Transverse colon (tissue), 4 donors: Measurements from ENCODE around the gene ARHGEF38. TPM values are rescaled to one million over a fixed set of nuclear protein-coding genes. Genes with fewer than 3 reads are reported as not detected.

Experiments
- DNase-seq: peaks from one replicate; pipeline ENCODE4 v3.0.0-alpha.2; 2019
- H3K27ac ChIP-seq, 4 donors: fragments of 200-600 bp; sonication (generic); 2 replicates each; pipeline ENCODE4 v1.5.1; 2016 to 2018; ENCODE audit warnings: inconsistent platforms in 4 of 4
- H3K27me3 ChIP-seq: fragments of 200-600 bp; sonication (generic); 2 replicates; pipeline ENCODE4 v1.5.1; 2017; ENCODE audit warnings: inconsistent platforms
- H3K36me3 ChIP-seq, 4 donors: fragments of 200-600 bp; sonication (generic); 2 replicates each; pipeline ENCODE4 v1.5.1; 2017 to 2019; ENCODE audit warnings: inconsistent platforms in 4 of 4
- H3K4me1 ChIP-seq, 4 donors: fragments of 200-600 bp; sonication (generic); 2 replicates each; pipeline ENCODE4 v1.5.1; 2017 to 2020; ENCODE audit warnings: inconsistent platforms in 4 of 4
- H3K4me3 ChIP-seq, 4 donors: fragments of 200-600 bp; sonication (generic); 1 replicate in 1 of 4; 2 replicates in 3 of 4; pipeline versions ENCODE4 v1.5.1 to v1.6.1; 2017 to 2019; ENCODE audit warnings: inconsistent platforms in 4 of 4
- H3K9me3 ChIP-seq, 2 donors: fragments of 200-600 bp; sonication (generic); 2 replicates each; pipeline ENCODE4 v1.5.1; 2017 to 2019; ENCODE audit warnings: inconsistent platforms in 2 of 2
- CTCF ChIP-seq, 5 experiments: fragments of 200-600 bp in 3 of 5; fragments of 450-650 bp in 2 of 5; sonication (generic) in 3 of 5; IDR thresholded peaks; 1 replicate in 2 of 5; 2 replicates in 3 of 5; pipeline ENCODE4 v1.5.1; 2016 to 2017; ENCODE audit warnings: antibody characterized with exemption in 5 of 5, inconsistent platforms in 3 of 5, mild to moderate bottlenecking in 2 of 5, moderate library complexity in 1 of 5
- EP300 ChIP-seq: sonication (generic); formaldehyde crosslinking; IDR thresholded peaks from one replicate; pipeline ENCODE4 v1.6.1; 2017; ENCODE audit warnings: antibody characterized with exemption, low read depth
- POLR2A ChIP-seq: fragments of 450-650 bp; IDR thresholded peaks from one replicate; pipeline ENCODE4 v1.6.1; 2016; ENCODE audit warnings: antibody characterized with exemption, mild to moderate bottlenecking, moderate library complexity
- POLR2AphosphoS5 ChIP-seq, 3 donors: sonication (generic); formaldehyde crosslinking; IDR thresholded peaks; one replicate each; pipeline ENCODE4 v1.6.1; 2016; ENCODE audit warnings: antibody characterized with exemption in 3 of 3
- WGBS, 2 donors: methylation state at CpG; one replicate each; pipeline ENCODE4 v1.1.5; 2018; ENCODE audit warnings: low coverage in 1 of 2; 5-methylcytosine and 5-hydroxymethylcytosine counted together
- in situ Hi-C, 4 donors: fragments of 200-750 bp; cut with MboI; loops; one replicate each; pipeline versions ENCODE4 v1.15.0 to v1.15.1; 2017; ENCODE audit warnings: low sequenced_read_pairs in 3 of 4, low pct_ligation_motif_present in 1 of 4, low pct_unique_long_range_greater_than_20kb in 1 of 4
- intact Hi-C: fragments of 100-400 bp; cut with DNase I; formaldehyde crosslinking; loops from one replicate; pipeline ENCODE4 v1.15.1; 2023; ENCODE audit warnings: low total_unique reads
- total RNA-seq, 4 donors: library from RNA; depleted of rRNA; stranded (reverse); fragments of >200 nt; gene quantifications; one replicate each; pipeline ENCODE4 v1.1.0, GENCODE V29; 2016

The ARHGEF38 gene
- total RNA-seq, 4 donors from 2014 or later, result 2.6 to 18.1 (median 15.6) TPM

GRCh38 chr4:105710012-105710600 lies 157.7 kb downstream of the ARHGEF38 start:
- TF ChIP-seq CTCF (IDR thresholded peaks at IDR 0.05) (no peak), POLR2A (no peak)
- H3K36me3 ChIP-seq, result no peaks in the 10 kb centered on the region
- H3K4me3 ChIP-seq, result no peak overlapping the region
- H3K4me1 ChIP-seq, result peaks cover 12 to 22% (median 19%) of the 10 kb centered on the region in 4 donors
- intact Hi-C loops, result no loop called here
- no peaks in the 10 kb centered on the region for H3K27me3 ChIP-seq
- 82 to 86% methylated on average over 11 to 16 of the region's 16 CpGs for WGBS, 2 donors
- no peaks in the 10 kb centered on the region for H3K9me3 ChIP-seq
- no peak for DNase-seq
- H3K27ac ChIP-seq, result no peak overlapping the region
- in situ Hi-C loops, result loop anchor here in 2 of 4 donors (25.0 kb wide), 1 partner anchor 573 kb away; the partner anchor contains the start of gene TET2 (in 2 of the 2)

- no peak for DNase-seq
- H3K27ac ChIP-seq, result no peak overlapping the region
- H3K4me3 ChIP-seq, result no peak overlapping the region
- in situ Hi-C loops, result loop anchor here in 2 of 4 donors (25.0 kb wide), 1 partner anchor 573 kb away; the partner anchor contains the start of gene TET2 (in 2 of the 2)
- TF ChIP-seq CTCF (IDR thresholded peaks at IDR 0.05) (no peak), EP300 (no peak), POLR2A (no peak), POLR2AphosphoS5 (IDR thresholded peaks at IDR 0.05) (no peak)
- intact Hi-C loops, result no loop called here
- no peaks in the 10 kb centered on the region for H3K9me3 ChIP-seq
- WGBS, 2 donors, result 75 to 79% methylated on average over 6 of the region's 6 CpGs
- no peaks in the 10 kb centered on the region for H3K27me3 ChIP-seq
- peaks cover 12 to 27% (median 19%) of the 10 kb centered on the region in 4 donors for H3K4me1 ChIP-seq
- no peaks in the 10 kb centered on the region for H3K36me3 ChIP-seq
Observed at GRCh38 chr4:105710678-105711077, 158.3 kb downstream of the ARHGEF38 start.

GRCh38 chr4:105712766-105713165 lies 160.3 kb downstream of the ARHGEF38 start:
- 82 to 89% methylated on average over 2 of the region's 2 CpGs for WGBS, 2 donors
- DNase-seq, result no peak
- H3K4me3 ChIP-seq, result no peak overlapping the region
- intact Hi-C loops, result no loop called here
- in situ Hi-C loops, result loop anchor here in 2 of 4 donors (25.0 kb wide), 1 partner anchor 575 kb away; the partner anchor contains the start of gene TET2 (in 2 of the 2)
- no peaks in the 10 kb centered on the region for H3K27me3 ChIP-seq
- TF ChIP-seq CTCF (IDR thresholded peaks at IDR 0.05), result no peak
- no peak for TF ChIP-seq POLR2A
- TF ChIP-seq EP300, result no peak
- TF ChIP-seq POLR2AphosphoS5 (IDR thresholded peaks at IDR 0.05), result no peak
- no peaks in the 10 kb centered on the region for H3K9me3 ChIP-seq
- no peaks in the 10 kb centered on the region for H3K36me3 ChIP-seq
- no peak overlapping the region for H3K27ac ChIP-seq
- H3K4me1 ChIP-seq, result peaks cover 7 to 18% (median 12%) of the 10 kb centered on the region in 4 donors

- Histone ChIP-seq H3K36me3 (no peaks in the 10 kb centered on the region), H3K27ac (no peak overlapping the region), H3K4me1 (peaks cover 6 to 17% (median 9%) of the 10 kb centered on the region in 4 donors), H3K4me3 (no peak overlapping the region), H3K9me3 (no peaks in the 10 kb centered on the region), H3K27me3 (no peaks in the 10 kb centered on the region)
- intact Hi-C loops, result no loop called here
- TF ChIP-seq POLR2AphosphoS5 (IDR thresholded peaks at IDR 0.05), result no peak
- WGBS, 2 donors, result 68 to 84% methylated on average over 5 of the region's 5 CpGs
- no peak for DNase-seq
- in situ Hi-C loops, result loop anchor here in 2 of 4 donors (25.0 kb wide), 1 partner anchor 577 kb away; the partner anchor contains the start of gene TET2 (in 2 of the 2)
Observed at GRCh38 chr4:105714071-105714521, 161.7 kb downstream of the ARHGEF38 start.
